AG09319 (cell line): ENCODE measurements around the gene SMG6.
A peak's percentile ranks its signal among the peaks of the same experiment; 100 is the strongest.

Experiments
- DNase-seq: peaks from one replicate; pipeline ENCODE4 v3.0.0-alpha.2; 2010; ENCODE audit warnings: low read depth; ENCODE audit errors: extremely low read depth
- CTCF ChIP-seq: IDR thresholded peaks from 2 replicates; pipeline ENCODE4 v1.5.1; 2011; ENCODE audit warnings: low read depth, mild to moderate bottlenecking, inconsistent platforms, low read length, moderate library complexity

The SMG6 gene

GRCh38 chr17:2158396-2158780 lies 145.2 kb downstream of the SMG6 start:
- TF ChIP-seq CTCF = no peak
- no peak for DNase-seq

GRCh38 chr17:2157675-2158395 lies 145.8 kb downstream of the SMG6 start:
- DNase-seq = peak; percentile 86
- TF ChIP-seq CTCF = no peak

GRCh38 chr17:2157081-2157480 lies 146.5 kb downstream of the SMG6 start:
- no peak for TF ChIP-seq CTCF
- no peak for DNase-seq

GRCh38 chr17:2156666-2157065 lies 146.9 kb downstream of the SMG6 start:
- DNase-seq = no peak
- TF ChIP-seq CTCF = no peak

GRCh38 chr17:2155573-2155972 lies 148.0 kb downstream of the SMG6 start:
- TF ChIP-seq CTCF = no peak
- DNase-seq = no peak

GRCh38 chr17:2151358-2152033 lies 152.1 kb downstream of the SMG6 start:
- DNase-seq = no peak
- TF ChIP-seq CTCF = no peak

- DNase-seq = no peak
- TF ChIP-seq CTCF = no peak
These were observed 152.8 kb downstream of the SMG6 start for GRCh38 chr17:2150806-2151205.
